Measurements from ENCODE around the gene FGD4.
"Not testable (repeated sequence)": the region's sequence is repeated elsewhere in the genome, so short reads cannot be mapped to it uniquely, and the experiment has no call there.

The FGD4 gene

GRCh38 chr12:32496946-32497345 is 97.6 kb downstream of the FGD4 start:
- no peak for DNase-seq

- no peak for DNase-seq
Observed at GRCh38 chr12:32497864-32498263, 98.5 kb downstream of the FGD4 start.

GRCh38 chr12:32499048-32499447 is 99.7 kb downstream of the FGD4 start:
- no peak for DNase-seq

DNA sequence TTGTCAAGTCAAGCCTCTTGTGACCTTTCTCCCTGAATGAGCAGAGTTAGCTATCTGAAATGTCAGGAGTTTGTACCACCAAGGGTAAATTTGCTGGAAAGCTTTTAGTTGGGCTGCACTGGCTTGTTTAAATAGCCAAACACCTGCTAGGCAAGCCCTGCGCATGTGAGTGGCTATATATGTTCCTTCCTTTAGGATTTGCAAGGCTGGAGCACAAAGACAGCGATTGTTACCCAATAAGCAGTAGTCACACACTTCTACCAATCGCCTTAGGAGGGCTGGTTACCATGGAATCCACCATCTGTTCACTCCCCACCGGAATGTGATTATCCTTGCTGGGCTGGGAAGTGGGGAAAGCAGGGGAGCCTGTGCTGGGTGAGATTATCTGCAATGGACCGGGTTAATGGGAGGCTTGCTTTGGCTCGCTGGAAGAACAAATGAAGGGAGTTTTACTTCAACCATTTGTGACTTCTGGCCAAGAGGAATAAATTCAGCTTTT is 102.5 kb downstream of the FGD4 start:
- DNase-seq: no peak

GRCh38 chr12:32502693-32503502 is 103.5 kb downstream of the FGD4 start:
- DNase-seq: no peak

- DNase-seq: no peak
Observed at GRCh38 chr12:32503730-32504129, 104.4 kb downstream of the FGD4 start.

DNA sequence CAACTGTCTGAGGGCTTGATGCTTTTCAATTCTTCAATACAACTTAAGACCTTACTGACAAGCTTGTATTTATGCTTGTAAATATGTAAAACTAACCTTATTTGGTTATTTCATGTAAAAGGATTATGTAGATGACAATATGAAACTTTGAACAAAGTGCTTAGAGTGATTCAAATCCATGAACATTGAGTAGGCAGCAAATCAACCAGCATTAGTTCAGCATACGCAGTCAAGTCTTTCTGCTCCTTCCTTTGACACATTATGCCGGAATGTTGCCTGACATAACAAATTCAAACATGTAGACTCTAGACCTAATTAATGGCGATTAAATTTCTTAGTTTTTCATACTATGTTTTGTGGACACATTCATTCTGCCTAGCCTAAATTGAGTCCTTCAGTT is 105.2 kb downstream of the FGD4 start:
- DNase-seq: no peak

- DNase-seq: no peak
Observed at GRCh38 chr12:32505067-32505945, 105.9 kb downstream of the FGD4 start.

- DNase-seq: not testable (repeated sequence)
Observed at GRCh38 chr12:32507096-32507941, 108.0 kb downstream of the FGD4 start.

DNA sequence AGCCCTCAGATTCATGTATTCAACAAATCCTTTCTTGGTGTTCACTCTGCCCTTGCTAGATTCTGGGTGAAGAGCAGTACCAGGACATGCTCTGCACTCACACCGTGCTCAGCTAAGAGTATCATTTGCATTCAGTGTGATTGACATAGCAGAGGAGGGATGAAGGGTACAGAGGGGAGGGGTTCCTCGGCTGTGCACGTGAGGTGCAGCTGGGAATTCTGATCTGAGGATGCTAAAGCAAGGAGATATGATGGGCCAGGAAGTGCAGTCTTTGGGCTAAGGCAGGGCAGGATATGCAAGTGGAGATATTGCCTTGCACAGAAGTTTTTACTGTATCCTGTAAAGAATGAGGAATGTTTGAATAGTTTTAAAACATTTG is 108.6 kb downstream of the FGD4 start:
- no peak for DNase-seq

GRCh38 chr12:32508626-32509025 is 109.3 kb downstream of the FGD4 start:
- no peak for DNase-seq

DNA sequence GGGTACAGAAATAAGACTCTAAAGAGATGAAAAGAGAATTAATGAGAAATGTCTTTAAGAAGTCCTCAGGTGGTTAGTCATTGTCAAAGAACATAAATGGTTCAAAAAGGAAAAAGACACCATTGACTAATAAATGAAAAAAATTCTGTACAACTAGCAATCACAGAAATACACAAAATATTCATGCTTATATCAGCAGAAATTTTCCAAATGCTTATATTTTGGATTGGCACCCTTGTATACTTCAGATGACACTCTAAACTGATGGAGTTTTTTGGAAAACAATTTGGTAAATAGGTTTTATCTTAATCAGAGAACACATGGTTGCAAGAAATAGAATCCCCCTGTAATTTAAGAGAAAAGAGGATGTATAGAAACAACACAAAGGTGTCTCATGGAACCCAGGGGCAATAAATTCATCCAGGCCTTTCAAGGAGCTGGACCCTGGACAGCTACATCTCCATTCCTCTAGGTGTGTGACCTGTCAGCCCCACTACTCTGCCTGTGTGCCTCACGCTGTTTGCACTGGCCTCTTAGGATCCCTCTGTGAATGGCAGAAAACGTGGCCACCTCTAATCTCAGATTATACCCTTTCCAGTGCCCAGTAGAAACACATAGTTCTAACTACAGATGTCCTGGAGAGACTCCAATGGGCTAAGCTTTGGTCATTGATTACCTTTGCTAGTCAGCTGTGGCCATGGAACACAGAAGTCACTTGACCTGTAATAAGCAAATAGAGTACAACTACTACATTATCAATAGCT is 110.2 kb downstream of the FGD4 start:
- DNase-seq: no peak

GRCh38 chr12:32511976-32512375 is 112.6 kb downstream of the FGD4 start:
- not testable (repeated sequence) for DNase-seq

DNA sequence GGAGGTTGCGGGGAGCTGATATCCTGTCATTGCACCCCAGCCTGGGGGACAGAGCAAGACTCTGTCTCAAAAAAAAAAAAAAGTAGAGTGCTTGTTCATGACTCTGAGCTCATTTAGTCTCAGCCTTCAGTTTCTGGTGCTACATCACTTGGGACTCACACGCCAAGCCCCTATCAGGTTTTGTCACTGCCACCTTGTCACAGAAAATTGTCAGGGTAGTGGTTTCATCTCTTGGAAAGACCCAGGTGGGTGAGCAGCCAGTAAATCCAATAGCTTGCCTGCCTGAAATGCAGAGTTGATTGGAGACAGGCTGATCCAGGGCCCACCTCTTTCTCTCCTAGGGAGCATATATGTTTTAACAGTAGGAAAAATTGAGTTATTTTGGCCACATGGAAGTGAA is 113.0 kb downstream of the FGD4 start:
- no peak for DNase-seq

DNA sequence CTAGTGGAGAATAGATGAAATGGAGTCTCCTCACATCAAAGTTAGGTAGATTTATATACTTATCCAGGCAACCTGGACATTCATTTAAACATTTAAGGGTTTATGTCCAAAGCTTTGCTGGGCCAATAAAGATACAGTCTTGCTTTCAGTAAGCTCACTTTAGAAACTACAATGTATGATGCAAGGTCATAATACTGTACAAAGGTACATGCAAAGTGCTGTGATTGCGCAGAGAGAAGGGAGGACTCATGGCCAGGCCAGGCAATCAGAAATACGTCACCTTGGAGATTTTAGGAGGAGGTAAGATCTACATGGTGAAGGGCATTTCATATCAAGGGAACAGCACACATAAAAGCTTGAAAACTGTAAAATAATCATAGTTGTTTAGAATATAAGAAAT is 113.6 kb downstream of the FGD4 start:
- DNase-seq: no peak

DNA sequence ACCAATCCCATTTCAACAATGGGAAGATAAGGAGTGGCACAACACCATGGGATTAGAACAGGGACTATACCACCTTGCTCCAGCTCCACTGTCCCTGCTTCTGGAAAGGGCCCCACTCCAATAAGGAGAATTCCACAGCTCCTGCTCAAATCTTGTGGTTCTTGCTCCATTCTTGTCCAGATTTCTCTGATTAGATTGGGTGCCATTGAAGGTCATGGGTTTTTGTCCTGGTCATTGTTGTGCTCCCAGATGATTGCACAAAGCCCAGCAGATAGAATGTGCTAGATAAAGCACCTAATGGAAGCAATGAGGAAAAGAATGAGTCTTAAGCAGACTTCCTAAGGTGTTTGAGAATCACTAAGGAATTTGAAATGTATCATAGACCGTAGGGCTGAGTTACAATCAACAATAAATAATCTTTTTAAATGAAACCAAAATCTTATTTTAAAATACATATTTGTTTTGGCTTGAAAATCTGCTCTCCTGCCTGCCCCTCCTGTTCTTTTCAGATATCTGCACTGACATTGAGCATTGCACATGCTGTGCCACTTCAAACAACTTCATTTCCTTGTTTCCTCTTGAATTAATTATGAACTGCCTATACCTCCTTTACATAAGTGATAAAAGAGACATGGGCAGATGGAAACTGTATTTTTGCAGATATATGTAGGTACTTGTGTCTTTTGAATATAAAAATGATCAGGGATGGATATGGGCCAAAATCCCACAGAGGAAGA is 115.9 kb downstream of the FGD4 start:
- no peak for DNase-seq

- DNase-seq: no peak
Observed at GRCh38 chr12:32516230-32516629, 116.9 kb downstream of the FGD4 start.

DNA sequence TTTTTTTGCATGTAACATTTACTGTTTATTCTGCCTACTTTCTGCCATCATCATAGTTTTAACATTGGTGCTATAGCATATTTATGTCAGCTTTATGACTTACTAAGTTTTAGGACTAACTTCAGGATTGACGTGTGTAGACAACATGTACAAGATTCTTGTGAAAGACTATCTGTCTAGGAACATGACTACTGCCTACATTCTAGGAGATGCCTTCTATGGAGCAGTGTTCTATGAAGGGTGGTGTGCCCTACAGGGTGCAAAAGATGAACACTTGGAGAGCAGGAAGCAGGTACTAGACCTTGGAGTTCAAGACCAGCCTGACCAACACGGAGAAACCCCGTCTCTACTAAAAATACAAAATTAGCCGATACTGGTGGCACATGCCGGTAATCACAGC is 118.6 kb downstream of the FGD4 start:
- DNase-seq: no peak

DNA sequence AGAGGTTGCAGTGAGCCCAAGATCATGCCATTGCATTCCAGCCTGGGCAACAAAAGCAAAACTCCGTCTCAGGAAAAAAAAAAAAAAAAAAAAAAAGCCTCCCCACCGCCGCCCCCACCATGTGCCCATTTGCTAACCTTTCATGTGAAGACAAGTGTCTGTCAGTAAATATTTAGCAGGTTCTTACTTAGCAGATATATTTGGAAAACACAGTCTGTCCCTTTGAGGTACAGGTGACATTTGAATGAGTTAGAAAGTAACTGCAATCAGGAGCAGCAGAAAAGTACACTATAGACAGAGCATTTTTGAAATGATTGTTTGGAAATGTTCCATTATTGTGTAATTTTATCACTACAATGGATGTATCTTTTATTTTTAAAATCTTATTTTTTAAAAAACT is 119.7 kb downstream of the FGD4 start:
- no peak for DNase-seq

GRCh38 chr12:32522331-32523221 is 123.2 kb downstream of the FGD4 start:
- DNase-seq: no peak
